Measurements from ENCODE around the gene LGR4. TPM values are rescaled to one million over a fixed set of nuclear protein-coding genes. Genes with fewer than 3 reads are reported as not detected.

Gene LGR4
- total RNA-seq, 3 donors from 2014 or later: 81.9 to 185 (median 104) TPM

DNA sequence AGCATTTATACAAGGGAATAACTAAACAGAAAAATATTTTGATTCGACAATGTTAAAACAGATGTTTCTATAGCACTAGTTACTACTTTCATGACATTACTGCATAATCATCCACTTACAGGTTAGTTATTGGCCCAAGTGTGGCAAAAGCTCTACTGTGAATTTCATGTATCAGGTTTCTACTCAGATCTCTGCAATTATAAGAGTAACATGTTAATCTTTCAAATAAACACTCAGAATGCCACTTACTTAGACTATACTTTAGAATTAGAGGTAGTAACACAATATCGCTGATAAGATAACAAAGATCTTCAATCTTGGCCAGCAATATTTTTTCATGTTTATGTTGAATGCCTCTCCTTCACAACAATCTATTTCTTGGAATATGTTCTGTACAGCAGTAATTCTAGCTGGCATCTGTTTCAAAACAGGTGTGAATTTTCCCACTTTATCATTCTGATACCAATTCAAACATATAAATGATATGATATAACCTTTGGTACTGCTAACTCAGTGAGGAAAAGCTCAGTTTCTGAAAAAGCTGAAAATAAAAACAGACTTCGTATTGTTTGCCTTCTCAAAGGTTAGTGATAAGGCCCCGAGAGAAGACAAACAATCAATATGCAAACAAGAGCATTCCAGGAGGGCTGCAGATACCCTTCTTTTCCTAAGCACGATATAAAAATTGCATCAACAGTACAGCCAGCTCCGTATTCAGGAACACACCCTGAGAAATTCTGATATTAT, 98.6 kb downstream of the LGR4 start:
- TF ChIP-seq, protein P1, sequence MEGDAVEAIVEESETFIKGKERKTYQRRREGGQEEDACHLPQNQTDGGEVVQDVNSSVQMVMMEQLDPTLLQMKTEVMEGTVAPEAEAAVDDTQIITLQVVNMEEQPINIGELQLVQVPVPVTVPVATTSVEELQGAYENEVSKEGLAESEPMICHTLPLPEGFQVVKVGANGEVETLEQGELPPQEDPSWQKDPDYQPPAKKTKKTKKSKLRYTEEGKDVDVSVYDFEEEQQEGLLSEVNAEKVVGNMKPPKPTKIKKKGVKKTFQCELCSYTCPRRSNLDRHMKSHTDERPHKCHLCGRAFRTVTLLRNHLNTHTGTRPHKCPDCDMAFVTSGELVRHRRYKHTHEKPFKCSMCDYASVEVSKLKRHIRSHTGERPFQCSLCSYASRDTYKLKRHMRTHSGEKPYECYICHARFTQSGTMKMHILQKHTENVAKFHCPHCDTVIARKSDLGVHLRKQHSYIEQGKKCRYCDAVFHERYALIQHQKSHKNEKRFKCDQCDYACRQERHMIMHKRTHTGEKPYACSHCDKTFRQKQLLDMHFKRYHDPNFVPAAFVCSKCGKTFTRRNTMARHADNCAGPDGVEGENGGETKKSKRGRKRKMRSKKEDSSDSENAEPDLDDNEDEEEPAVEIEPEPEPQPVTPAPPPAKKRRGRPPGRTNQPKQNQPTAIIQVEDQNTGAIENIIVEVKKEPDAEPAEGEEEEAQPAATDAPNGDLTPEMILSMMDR (IDR thresholded peaks at IDR 0.05): no peak
- ATAC-seq (peak; percentile 47), DNase-seq (no peak)
- H3K4me3 ChIP-seq: no peak overlapping the region
- intact Hi-C loops (cut with DNase I, micrococcal nuclease): no loop called here
- no peaks in the 10 kb centered on the region for H3K9me3 ChIP-seq
- no peaks in the 10 kb centered on the region for H3K4me1 ChIP-seq (ENCODE audit: low read depth)
- H3K36me3 ChIP-seq (ENCODE audit: low read depth): no peaks in the 10 kb centered on the region

DNA sequence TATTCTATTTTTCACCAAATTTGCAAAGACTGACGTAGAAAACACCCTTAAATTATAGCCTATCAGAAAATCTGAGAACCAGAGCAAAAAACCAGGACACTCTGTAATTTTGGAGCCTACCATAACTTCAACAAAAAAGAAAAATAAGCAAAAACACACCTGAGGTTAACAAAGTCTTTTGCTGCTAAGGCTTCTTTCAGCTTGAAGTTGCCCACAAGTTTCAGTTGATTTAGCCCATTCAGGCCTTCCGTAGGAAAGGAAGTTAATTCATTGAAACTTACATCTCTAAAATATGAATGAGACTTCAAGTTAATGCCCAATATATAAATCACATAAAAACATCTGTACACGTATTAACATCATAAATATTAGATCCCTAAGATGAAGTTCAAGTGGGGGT, 99.2 kb downstream of the LGR4 start:
- H3K4me3 ChIP-seq: no peak overlapping the region
- ATAC-seq (no peak), DNase-seq (no peak)
- intact Hi-C loops (cut with DNase I, micrococcal nuclease): no loop called here
- no peaks in the 10 kb centered on the region for H3K4me1 ChIP-seq (ENCODE audit: low read depth)
- no peaks in the 10 kb centered on the region for H3K9me3 ChIP-seq
- no peaks in the 10 kb centered on the region for H3K36me3 ChIP-seq (ENCODE audit: low read depth)
- TF ChIP-seq, protein P1 (IDR thresholded peaks at IDR 0.05): no peak

DNA sequence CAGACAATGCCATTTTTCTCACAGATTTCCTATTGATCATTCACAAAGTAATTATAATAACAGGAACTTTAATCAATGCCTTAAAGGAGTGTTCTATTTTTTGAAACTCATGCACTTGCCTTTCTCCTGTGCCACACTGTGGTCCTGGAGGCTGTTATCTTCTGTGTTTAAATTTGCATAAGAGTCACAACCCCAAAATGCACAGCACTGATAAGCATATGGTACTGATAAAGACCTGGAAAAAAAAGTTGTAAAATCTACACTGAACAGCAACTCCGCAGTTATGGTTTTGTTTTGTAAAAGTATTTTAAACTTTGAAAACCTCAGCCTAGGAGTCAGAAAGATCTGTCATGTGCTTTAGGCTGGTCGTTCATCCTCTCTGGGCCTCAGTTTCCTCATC, 100.4 kb downstream of the LGR4 start:
- Histone ChIP-seq H3K9me3 (no peaks in the 10 kb centered on the region), H3K4me3 (no peak overlapping the region), H3K36me3 (ENCODE audit: low read depth) (no peaks in the 10 kb centered on the region), H3K4me1 (ENCODE audit: low read depth) (no peaks in the 10 kb centered on the region)
- intact Hi-C loops (cut with DNase I, micrococcal nuclease): no loop called here
- ATAC-seq: no peak
- no peak for DNase-seq
- TF ChIP-seq, protein P1 (IDR thresholded peaks at IDR 0.05): no peak

DNA sequence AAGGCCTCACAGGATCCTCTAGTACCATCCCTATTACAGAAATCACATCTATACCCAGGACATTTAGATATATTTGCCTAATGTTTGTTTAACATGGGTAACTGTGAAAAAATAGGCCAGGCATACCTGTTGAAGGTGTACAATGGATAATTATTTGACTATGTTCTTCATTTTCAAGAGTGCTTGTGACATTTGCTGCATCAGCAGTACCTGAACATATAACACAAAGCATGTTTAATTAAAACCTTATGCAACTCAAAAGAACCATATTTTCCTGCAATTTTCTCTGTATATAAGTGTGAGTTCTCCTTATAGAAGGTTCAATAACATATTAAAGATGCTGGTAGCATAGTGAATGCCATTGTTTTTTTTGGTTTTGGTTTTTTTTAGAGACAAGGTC, 101.1 kb downstream of the LGR4 start:
- intact Hi-C loops (cut with DNase I, micrococcal nuclease): no loop called here
- Histone ChIP-seq H3K4me3 (no peak overlapping the region), H3K9me3 (no peaks in the 10 kb centered on the region), H3K4me1 (ENCODE audit: low read depth) (no peaks in the 10 kb centered on the region), H3K36me3 (ENCODE audit: low read depth) (no peaks in the 10 kb centered on the region)
- TF ChIP-seq, protein P1 (IDR thresholded peaks at IDR 0.05): no peak
- ATAC-seq (no peak), DNase-seq (no peak)

DNA sequence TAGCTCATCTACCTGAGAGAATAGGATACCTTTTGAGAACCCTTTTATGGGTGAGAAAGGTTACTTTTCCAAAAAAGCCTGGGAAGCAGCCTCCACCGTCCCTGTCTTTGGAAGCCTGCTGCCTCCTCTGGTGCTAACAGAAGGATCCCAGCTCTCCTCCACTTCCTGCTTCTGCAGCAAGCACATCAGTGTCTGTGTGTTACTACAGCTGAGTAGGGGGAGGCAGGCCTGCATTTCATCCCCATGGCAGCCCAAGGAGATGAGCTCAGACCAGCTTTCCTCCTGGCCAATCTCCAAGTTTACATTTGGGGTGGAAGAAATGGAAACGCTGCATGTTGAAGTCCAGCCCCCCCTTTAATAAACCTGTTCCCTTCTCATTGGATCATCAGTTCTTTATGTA, 102.2 kb downstream of the LGR4 start:
- TF ChIP-seq, protein P1 (IDR thresholded peaks at IDR 0.05): no peak
- intact Hi-C loops (cut with DNase I, micrococcal nuclease): no loop called here
- no peaks in the 10 kb centered on the region for H3K9me3 ChIP-seq
- ATAC-seq (no peak), DNase-seq (no peak)
- no peaks in the 10 kb centered on the region for H3K36me3 ChIP-seq (ENCODE audit: low read depth)
- H3K4me3 ChIP-seq: no peak overlapping the region
- no peaks in the 10 kb centered on the region for H3K4me1 ChIP-seq (ENCODE audit: low read depth)

All from mucosa of descending colon (tissue), 3 donors.